Frontal cortex (tissue), 4 donors: ENCODE results near the gene GOLT1B. TPM values are rescaled to one million over a fixed set of nuclear protein-coding genes. Genes with fewer than 3 reads are reported as not detected.

Experiments
- DNase-seq, 2 donors: peaks; one replicate each; pipeline ENCODE4 v3.0.0; 2012; ENCODE audit warnings: low spot score in 2 of 2
- FAIRE-seq: peaks from 2 replicates; lab custom pipeline; 2012; peaks lifted over from hg19 to GRCh38; lab: Jason Lieb, UNC
- total RNA-seq: library from RNA; depleted of rRNA; stranded (reverse); fragments of >200 nt; gene quantifications from one replicate; pipeline ENCODE4 v1.2.3, GENCODE V29; 2014
- donor health status: control.
- donor health status: control.
- donor health status: control.

Gene GOLT1B
- total RNA-seq, 1 donor from 2014 or later, result 47.7 TPM

GRCh38 chr12:21559855-21560569, 58.4 kb downstream of the GOLT1B start:
- no peak for FAIRE-seq

DNA sequence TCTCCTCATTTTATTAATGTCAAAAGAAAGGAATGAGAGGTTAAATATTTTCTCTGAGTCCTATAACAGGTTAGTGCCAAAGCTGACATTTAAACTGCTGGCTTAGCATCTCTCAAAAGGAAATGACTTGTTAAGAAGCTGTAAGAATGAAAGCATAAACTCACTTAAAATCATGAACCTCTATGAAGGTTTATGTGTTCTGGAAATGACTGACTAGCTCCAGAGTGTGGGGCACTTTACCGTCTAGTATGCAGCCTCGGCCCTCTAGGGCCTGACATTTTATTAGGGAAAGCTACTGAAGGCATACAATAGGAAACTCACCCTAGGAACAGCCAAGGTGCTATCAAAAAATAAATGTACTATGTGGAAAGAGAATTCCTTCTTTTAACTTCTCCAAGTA, 59.6 kb downstream of the GOLT1B start:
- FAIRE-seq (no peak), DNase-seq (no peak)

More at GRCh38 chr12:21559855-21560569, 58.4 kb downstream of the GOLT1B start:
- no peak for DNase-seq

DNA sequence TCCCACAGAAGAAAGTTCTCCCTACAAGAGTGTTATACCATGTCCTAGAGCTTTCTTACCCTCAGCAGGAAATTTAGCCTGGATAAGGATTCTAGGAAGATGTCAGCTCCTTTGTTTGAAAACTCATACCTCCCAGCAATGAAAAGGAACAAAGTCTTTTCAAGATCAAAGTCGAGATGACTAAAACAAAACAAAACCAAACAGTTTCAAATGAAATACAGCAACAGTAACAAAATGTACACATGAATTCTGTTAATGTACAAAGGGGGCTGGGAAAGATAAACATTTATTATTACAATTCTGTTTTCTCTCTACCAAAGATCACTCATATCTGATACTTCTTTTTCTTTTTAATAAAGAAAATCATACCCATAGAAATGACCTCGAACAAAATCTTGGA, 61.3 kb downstream of the GOLT1B start:
- DNase-seq (no peak), FAIRE-seq (no peak)

GRCh38 chr12:21566223-21566906, 64.8 kb downstream of the GOLT1B start:
- DNase-seq (no peak), FAIRE-seq (no peak)

DNA sequence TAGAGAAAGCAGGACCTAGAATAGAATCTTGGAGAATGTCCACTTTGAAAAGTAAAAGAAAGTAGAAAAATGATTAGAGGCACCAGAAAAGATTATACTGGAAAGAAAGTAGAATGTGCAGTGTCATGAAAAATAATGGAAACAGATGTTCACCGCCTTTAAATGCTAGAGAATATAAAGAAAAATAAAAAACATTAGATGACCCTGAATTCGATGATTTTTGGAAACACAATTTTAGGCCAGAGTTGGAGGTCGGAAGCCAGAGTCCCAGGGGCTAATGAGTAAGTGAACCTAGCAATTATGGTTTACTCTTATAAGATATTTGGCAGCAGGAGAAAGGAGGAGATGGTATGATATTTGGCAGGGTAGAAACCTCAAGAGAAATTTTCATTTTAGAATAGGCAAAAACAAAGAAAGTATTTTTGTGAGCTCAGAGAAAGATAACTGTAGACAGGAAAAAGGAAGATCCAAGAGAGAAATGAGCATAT, 65.4 kb downstream of the GOLT1B start:
- DNase-seq (no peak), FAIRE-seq (no peak)

Other genes with a start within 250 kb of the GOLT1B start
- 4.9 TPM for gene SLCO1A2, start 166.9 kb upstream of the GOLT1B start, total RNA-seq
- gene IAPP, start 128.9 kb upstream of the GOLT1B start, total RNA-seq, result under 0.01 TPM
- 17.5 TPM for gene PYROXD1, start 64.1 kb upstream of the GOLT1B start, total RNA-seq
- 33.0 TPM for gene RECQL, start 154 bp upstream of the GOLT1B start, total RNA-seq
- gene SPX, start 24.5 kb downstream of the GOLT1B start, total RNA-seq, result 0.41 TPM
- gene GYS2, start 103.1 kb downstream of the GOLT1B start, total RNA-seq, result not detected
- 495 TPM for gene LDHB, start 156.1 kb downstream of the GOLT1B start, total RNA-seq